H1 (cell line): Measurements from ENCODE around the gene PRKAG3. TPM values are rescaled to one million over a fixed set of nuclear protein-coding genes. Genes with fewer than 3 reads are reported as not detected.

Experiments used
- CTCF ChIA-PET: fragments of 300-600 bp; sonication (Branson Sonifier 250); formaldehyde crosslinking; loops from one replicate; lab custom pipeline; 2021; ENCODE audit not compliant: partially characterized antibody; lab: Charles Lee
- POLR2A ChIA-PET: fragments of 300-600 bp; sonication (Branson Sonifier 250); formaldehyde crosslinking; loops from one replicate; lab custom pipeline; 2021; ENCODE audit warnings: inconsistent platforms; ENCODE audit not compliant: partially characterized antibody; lab: Charles Lee
- DNase-seq, 2 experiments: peaks; one replicate each; pipeline versions ENCODE4 v3.0.0 to v3.0.0-alpha.2; 2010 to 2022; ENCODE audit warnings: low spot score in 2 of 2, low read depth in 1 of 2, mixed read lengths in 1 of 2
- FAIRE-seq: peaks from 2 replicates; lab custom pipeline; 2011; peaks lifted over from hg19 to GRCh38; lab: Jason Lieb, UNC
- H2AFZ ChIP-seq: 2 replicates; pipeline ENCODE4 v1.8.1; 2012; ENCODE audit warnings: low read length, inconsistent platforms
- H2AK5ac ChIP-seq: 2 replicates; pipeline ENCODE4 v1.6.1; 2013; ENCODE audit warnings: low read depth, low read length
- H2BK120ac ChIP-seq: replicated peaks from 2 replicates; pipeline ENCODE3; 2013; ENCODE audit warnings: low read depth, low read length, inconsistent platforms
- H2BK12ac ChIP-seq: 2 replicates; pipeline ENCODE4 v1.6.1; 2013; ENCODE audit warnings: low read depth, low read length
- H2BK15ac ChIP-seq: 2 replicates; pipeline ENCODE4 v1.6.1; 2013; ENCODE audit warnings: low read length
- H2BK20ac ChIP-seq: 2 replicates; pipeline ENCODE4 v1.6.1; 2013; ENCODE audit warnings: low read length
- H2BK5ac ChIP-seq: 2 replicates; pipeline ENCODE4 v1.6.1; 2013; ENCODE audit warnings: low read depth, low read length
- H3K14ac ChIP-seq: 2 replicates; pipeline ENCODE4 v1.6.1; 2013; ENCODE audit warnings: inconsistent platforms; ENCODE audit not compliant: insufficient read length
- H3K18ac ChIP-seq: 2 replicates; pipeline ENCODE4 v1.6.1; 2013; ENCODE audit warnings: low read length; ENCODE audit errors: extremely low read depth
- H3K23ac ChIP-seq: 2 replicates; pipeline ENCODE4 v1.6.1; 2013; ENCODE audit warnings: inconsistent platforms; ENCODE audit not compliant: insufficient read length
- H3K23me2 ChIP-seq: 2 replicates; pipeline ENCODE4 v1.6.1; 2013; ENCODE audit warnings: low read depth, low read length
- H3K27ac ChIP-seq: 2 replicates; pipeline ENCODE4 v1.6.1; 2011; ENCODE audit warnings: low read depth, low read length, inconsistent platforms
- H3K27me3 ChIP-seq, 4 experiments: replicated peaks in 1 of 4; 1 replicate in 1 of 4; 2 replicates in 3 of 4; pipeline versions ENCODE4 v1.6.1 to v1.8.1; 2011 to 2013; ENCODE audit warnings: low read length in 3 of 4, mild to moderate bottlenecking in 3 of 4, inconsistent platforms in 2 of 4, mixed read lengths in 2 of 4, moderate library complexity in 1 of 4; ENCODE audit not compliant: control insufficient read depth in 3 of 4, insufficient read depth in 3 of 4; ENCODE audit errors: extremely low read depth in 1 of 4
- H3K36me3 ChIP-seq, 4 experiments: 2 replicates each; pipeline versions ENCODE4 v1.6.1 to v1.8.1; 2011 to 2013; ENCODE audit warnings: mild to moderate bottlenecking in 4 of 4, low read length in 3 of 4, moderate library complexity in 2 of 4, control low read depth in 1 of 4, inconsistent platforms in 1 of 4; ENCODE audit not compliant: insufficient read depth in 4 of 4, control insufficient read depth in 2 of 4
- H3K4ac ChIP-seq: replicated peaks from 2 replicates; pipeline ENCODE3; 2013; ENCODE audit warnings: low read length, low read depth, mixed read lengths, inconsistent platforms; ENCODE audit not compliant: insufficient read length
- H3K4me1 ChIP-seq, 4 experiments: replicated peaks in 1 of 4; 1 replicate in 1 of 4; 2 replicates in 3 of 4; pipeline versions ENCODE4 v1.6.1 to v1.8.1; 2011 to 2013; ENCODE audit warnings: low read length in 3 of 4, inconsistent platforms in 2 of 4, mixed read lengths in 1 of 4; ENCODE audit not compliant: insufficient read depth in 4 of 4, control insufficient read depth in 3 of 4
- H3K4me2 ChIP-seq, 2 experiments: 2 replicates each; pipeline versions ENCODE4 v1.6.1 to v1.8.1; 2011 to 2013; ENCODE audit warnings: low read depth in 2 of 2, low read length in 2 of 2, control low read depth in 1 of 2, inconsistent platforms in 1 of 2, mild to moderate bottlenecking in 1 of 2; ENCODE audit not compliant: insufficient read depth in 1 of 2
- H3K4me3 ChIP-seq, 4 experiments: fragments of 200-600, 300-600 bp in 1 of 4; sonication (generic), shearing (Covaris generic), sonication (Bioruptor Twin) in 1 of 4; 2 replicates each; pipeline versions ENCODE4 v1.5.1 to v1.8.1; 2011 to 2016; ENCODE audit warnings: low read length in 4 of 4, low read depth in 3 of 4, control low read depth in 2 of 4, inconsistent platforms in 2 of 4, mild to moderate bottlenecking in 2 of 4, mixed read lengths in 1 of 4, moderate library complexity in 1 of 4; ENCODE audit not compliant: insufficient read depth in 2 of 4; ENCODE audit errors: extremely low read depth in 1 of 4
- H3K56ac ChIP-seq: replicated peaks from 2 replicates; pipeline ENCODE3; 2013; ENCODE audit warnings: low read depth, mild to moderate bottlenecking, mixed read lengths, low read length, inconsistent platforms; ENCODE audit not compliant: insufficient read length
- H3K79me1 ChIP-seq: 2 replicates; pipeline ENCODE4 v1.6.1; 2013; ENCODE audit warnings: low read depth, low read length, control low read depth
- H3K79me2 ChIP-seq, 2 experiments: 2 replicates each; pipeline versions ENCODE4 v1.6.1 to v1.8.1; 2012 to 2013; ENCODE audit warnings: low read length in 2 of 2, mild to moderate bottlenecking in 2 of 2, inconsistent platforms in 1 of 2; ENCODE audit not compliant: insufficient read depth in 2 of 2, control insufficient read depth in 1 of 2
- H3K9ac ChIP-seq, 4 experiments: replicated peaks in 1 of 4; 1 replicate in 1 of 4; 2 replicates in 3 of 4; pipeline versions ENCODE4 v1.6.1 to v1.8.1; 2011 to 2013; ENCODE audit warnings: low read depth in 3 of 4, low read length in 3 of 4, control low read depth in 2 of 4, mild to moderate bottlenecking in 2 of 4, moderate library complexity in 2 of 4, inconsistent platforms in 1 of 4; ENCODE audit errors: extremely low read depth in 1 of 4
- H3K9me3 ChIP-seq, 2 experiments: 2 replicates each; pipeline versions ENCODE4 v1.6.1 to v1.8.1; 2012 to 2013; ENCODE audit warnings: mild to moderate bottlenecking in 2 of 2, moderate library complexity in 2 of 2, control low read depth in 1 of 2, inconsistent platforms in 1 of 2, low read depth in 1 of 2, low read length in 1 of 2, mixed read lengths in 1 of 2; ENCODE audit not compliant: insufficient read depth in 2 of 2
- H4K20me1 ChIP-seq, 2 experiments: replicated peaks in 1 of 2; 2 replicates each; pipeline versions ENCODE3 to v1.8.1; 2011 to 2013; ENCODE audit warnings: inconsistent platforms in 2 of 2, low read length in 2 of 2, mild to moderate bottlenecking in 1 of 2; ENCODE audit not compliant: insufficient read depth in 2 of 2, control insufficient read depth in 1 of 2
- H4K5ac ChIP-seq: 2 replicates; pipeline ENCODE4 v1.6.1; 2013; ENCODE audit warnings: low read length, low read depth, mixed read lengths, inconsistent platforms; ENCODE audit not compliant: insufficient read length
- H4K8ac ChIP-seq: 2 replicates; pipeline ENCODE4 v1.8.0; 2013; ENCODE audit warnings: mild to moderate bottlenecking, moderate library complexity, low read length, inconsistent platforms; ENCODE audit not compliant: insufficient read depth; ENCODE audit errors: extremely low read depth
- H4K91ac ChIP-seq: replicated peaks from 2 replicates; pipeline ENCODE3; 2013; ENCODE audit warnings: low read length, mixed read lengths, inconsistent platforms; ENCODE audit not compliant: insufficient read length
- RXRA ChIP-seq: IDR thresholded peaks from 2 replicates; pipeline ENCODE4 v1.6.1; 2011; ENCODE audit warnings: low read depth, mild to moderate bottlenecking, low read length, moderate library complexity; ENCODE audit not compliant: insufficient read depth
- TBP ChIP-seq: IDR thresholded peaks from 2 replicates; pipeline ENCODE4 v1.6.1; 2011; ENCODE audit warnings: low read depth, low read length, improper control_type of control experiment
- WGBS, 2 experiments: shearing (Covaris generic) in 1 of 2; methylation state at CpG; one replicate each; pipeline versions ENCODE4 v1.1.6 to v1.1.7; 2013 to 2015; ENCODE audit warnings: low lambda C conversion rate in 2 of 2, mixed read lengths in 2 of 2, inconsistent platforms in 1 of 2, low coverage in 1 of 2, missing lambda C conversion rate in 1 of 2; ENCODE audit not compliant: insufficient replicate concordance in 2 of 2, insufficient coverage in 1 of 2, insufficient read length in 1 of 2; ENCODE audit errors: extremely low coverage in 1 of 2, missing lambda C conversion rate in 1 of 2; 5-methylcytosine and 5-hydroxymethylcytosine counted together
- polyA plus RNA-seq, 7 experiments: library from polyadenylated mRNA; depleted of rRNA in 3 of 7; stranded (reverse) in 5 of 7; unstranded in 2 of 7; fragments of >200 nt in 5 of 7; fragments of 200-250 nt in 2 of 7; gene quantifications; 1 replicate in 5 of 7; 2 replicates in 1 of 7; 4 replicates in 1 of 7; pipeline versions ENCODE4 v1.2.1 to v1.2.3, GENCODE V29; 2011 to 2013; ENCODE audit warnings: missing spikeins in 2 of 7, mixed read lengths in 2 of 7
- total RNA-seq: library from RNA; stranded (reverse); fragmentation: NEBNext Ultra II Directional; extraction: Animal tissue kit (Norgen Biotek cat#: 25700); gene quantifications from 2 replicates; pipeline ENCODE4 v1.2.1, GENCODE V29; 2021

PRKAG3 gene
- total and polyA plus RNA-seq, 2 of the 8 experiments (the other 6 are each of a cell fraction or from before 2014, with no cell fraction given) = not detected

DNA sequence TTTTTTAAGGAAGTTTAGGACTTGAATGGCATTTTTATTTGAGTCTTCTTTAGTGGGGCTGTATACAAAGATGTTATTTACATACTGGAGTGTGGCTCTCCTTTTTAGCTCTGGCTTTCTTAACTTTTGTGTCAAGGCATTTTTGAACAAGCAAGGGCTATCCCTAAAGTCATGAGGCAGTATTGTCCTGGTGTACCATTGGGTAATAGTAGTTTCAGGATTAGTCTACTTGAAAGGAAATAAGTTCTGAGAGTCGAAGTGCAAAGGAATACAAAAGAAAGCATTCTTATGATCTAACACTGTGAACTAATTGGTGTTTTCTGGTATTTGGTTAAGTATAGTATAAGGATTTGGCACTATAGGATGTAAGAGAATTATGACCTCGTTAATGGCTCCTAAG lies 51.6 kb downstream of the PRKAG3 start:
- FAIRE-seq = no peak
- no peak overlapping the region for H3K23ac ChIP-seq

More for the DNA sequence above, 51.6 kb downstream of the PRKAG3 start:
- Histone ChIP-seq H2AK5ac (no peak overlapping the region), H2BK20ac (no peak overlapping the region), H3K14ac (no peak overlapping the region), H3K18ac (no peak overlapping the region), H3K4me2 (no peak overlapping the region), H3K27ac (no peak overlapping the region), H3K4me1 (peaks cover 0 to 2% (median under 1%) of the 10 kb centered on the region in 4 experiments; a peak in 1 of 7 replicates), H2BK12ac (no peak overlapping the region), H3K4me3 (no peak overlapping the region), H4K20me1 (no peaks in the 10 kb centered on the region), H4K91ac (no peak overlapping the region), H2BK120ac (no peak overlapping the region), H3K36me3 (no peaks in the 10 kb centered on the region), H4K8ac (no peak overlapping the region), H3K79me1 (no peaks in the 10 kb centered on the region), H4K5ac (no peak overlapping the region), H3K27me3 (peaks cover 4 to 33% (median 25%) of the 10 kb centered on the region in 4 experiments), H3K9me3 (no peaks in the 10 kb centered on the region), H2AFZ (no peak overlapping the region), H3K56ac (no peak overlapping the region), H3K4ac (no peak overlapping the region), H3K23me2 (peaks cover 8% of the 10 kb centered on the region), H2BK5ac (no peak overlapping the region), H3K79me2 (no peaks in the 10 kb centered on the region), H3K9ac (no peak overlapping the region), H2BK15ac (no peak overlapping the region)
- CTCF ChIA-PET = interaction anchor here (1.0 to 1.1 kb wide), 2 partner anchors 35 to 62 kb away, joined by 3 to 4 read pairs; no protein-coding TSS in a partner anchor
- no peak for TF ChIP-seq RXRA
- no peak for TF ChIP-seq TBP
- DNase-seq = no peak
- 89% methylated on average over 2 of the region's 2 CpGs; no CpG with 5 or more reads in 1 of the 2 experiments for WGBS, 2 experiments
- POLR2A ChIA-PET = no interaction called here
